Adipocyte (in vitro differentiated cells): ENCODE results near the gene PRCD.
"Not testable (repeated sequence)": the region's sequence is repeated elsewhere in the genome, so short reads cannot be mapped to it uniquely, and the experiment has no call there.

Experiments
- DNase-seq: peaks from one replicate; pipeline ENCODE4 v3.0.0-alpha.2; 2015; ENCODE audit warnings: low read depth
- H3K27me3 ChIP-seq: replicated peaks from 2 replicates; pipeline ENCODE4 v1.7.0; 2013; ENCODE audit warnings: mild to moderate bottlenecking, low read length, moderate library complexity; ENCODE audit not compliant: control insufficient read depth, insufficient read depth
- H3K36me3 ChIP-seq: 2 replicates; pipeline ENCODE4 v1.7.0; 2013; ENCODE audit warnings: low read length, mild to moderate bottlenecking, moderate library complexity; ENCODE audit not compliant: control insufficient read depth, insufficient read depth, severe bottlenecking
- H3K4me1 ChIP-seq: 2 replicates; pipeline ENCODE4 v1.7.0; 2013; ENCODE audit warnings: mild to moderate bottlenecking, low read length, moderate library complexity; ENCODE audit not compliant: control insufficient read depth, insufficient read depth
- H3K4me3 ChIP-seq: 2 replicates; pipeline ENCODE4 v1.7.0; 2013; ENCODE audit warnings: mild to moderate bottlenecking, low read length, moderate library complexity
- H3K9ac ChIP-seq: 2 replicates; pipeline ENCODE4 v1.7.0; 2013; ENCODE audit warnings: mild to moderate bottlenecking, low read length, moderate library complexity
- H3K9me3 ChIP-seq: 2 replicates; pipeline ENCODE4 v1.7.0; 2013; ENCODE audit warnings: mild to moderate bottlenecking, low read length, moderate library complexity; ENCODE audit not compliant: control insufficient read depth

PRCD gene

DNA sequence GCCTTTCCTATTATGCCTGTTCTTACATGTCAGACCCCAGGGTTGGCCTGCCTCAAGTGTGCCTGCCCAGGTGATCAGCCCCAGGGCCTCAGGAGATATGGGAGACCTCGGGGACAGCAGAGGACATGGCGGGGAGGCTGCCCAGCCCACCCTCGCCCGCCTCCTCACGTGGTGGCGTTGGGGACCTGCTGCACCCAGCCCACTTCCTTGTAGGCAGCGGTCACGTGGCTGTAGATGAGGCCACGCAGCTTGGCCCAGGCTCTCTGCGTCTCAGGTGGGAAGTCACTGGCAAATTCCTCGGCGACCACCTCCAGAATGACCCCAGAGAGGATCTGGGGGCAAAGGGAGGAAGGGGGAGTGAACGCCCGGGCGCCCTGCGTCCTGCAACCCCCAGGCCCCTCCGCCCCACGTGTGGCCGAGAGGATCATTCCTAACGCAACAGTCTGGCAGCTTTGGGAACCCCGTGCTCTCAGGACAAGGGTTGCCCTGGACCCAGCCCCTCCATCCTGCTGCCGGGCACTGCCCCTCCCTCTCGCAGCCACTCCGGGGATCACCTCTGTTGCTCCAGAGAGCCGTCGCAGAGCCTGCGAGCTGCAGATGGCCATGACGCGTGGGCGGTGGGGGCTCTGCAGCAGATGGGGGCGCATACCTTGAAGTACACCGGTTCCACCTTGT is 8.9 kb upstream of the PRCD start:
- Histone ChIP-seq H3K9ac (peak overlapping the region; percentile 85), H3K27me3 (no peaks in the 10 kb centered on the region), H3K4me3 (peak overlapping the region; percentile 57), H3K4me1 (peaks cover 66% of the 10 kb centered on the region), H3K9me3 (no peaks in the 10 kb centered on the region), H3K36me3 (no peaks in the 10 kb centered on the region)
- DNase-seq, result no peak

DNA sequence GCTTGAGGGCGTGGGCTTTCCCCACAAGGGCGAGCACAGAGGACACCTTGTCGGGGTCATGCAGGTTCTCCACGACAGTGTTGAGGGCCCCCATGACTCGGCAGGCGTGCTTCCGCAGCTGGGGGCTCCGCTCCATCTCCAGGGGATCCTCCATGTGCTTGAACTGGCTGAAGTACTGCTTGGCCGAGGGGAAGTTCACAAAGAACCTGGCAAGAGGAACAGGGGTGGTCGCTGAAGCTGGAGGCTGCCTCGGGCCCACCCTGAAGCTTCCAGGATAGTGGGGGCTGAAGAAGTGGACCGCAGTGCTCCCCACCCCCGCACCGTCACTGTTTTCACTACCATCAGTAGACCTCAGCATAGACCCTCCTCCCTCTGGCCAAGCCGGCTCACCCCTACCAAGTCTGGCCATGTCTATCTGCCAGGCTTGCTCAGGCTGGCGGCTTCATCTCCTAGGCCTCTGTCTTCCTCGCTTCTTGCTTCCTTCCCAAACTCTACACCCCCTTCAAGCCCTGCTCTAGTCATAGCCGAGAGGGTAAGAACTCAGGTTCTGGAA is 8.3 kb upstream of the PRCD start:
- Histone ChIP-seq H3K36me3 (no peaks in the 10 kb centered on the region), H3K4me3 (no peak overlapping the region), H3K27me3 (no peaks in the 10 kb centered on the region), H3K9me3 (no peaks in the 10 kb centered on the region), H3K4me1 (peaks cover 72% of the 10 kb centered on the region), H3K9ac (peak overlapping the region; percentile 85)
- no peak for DNase-seq

DNA sequence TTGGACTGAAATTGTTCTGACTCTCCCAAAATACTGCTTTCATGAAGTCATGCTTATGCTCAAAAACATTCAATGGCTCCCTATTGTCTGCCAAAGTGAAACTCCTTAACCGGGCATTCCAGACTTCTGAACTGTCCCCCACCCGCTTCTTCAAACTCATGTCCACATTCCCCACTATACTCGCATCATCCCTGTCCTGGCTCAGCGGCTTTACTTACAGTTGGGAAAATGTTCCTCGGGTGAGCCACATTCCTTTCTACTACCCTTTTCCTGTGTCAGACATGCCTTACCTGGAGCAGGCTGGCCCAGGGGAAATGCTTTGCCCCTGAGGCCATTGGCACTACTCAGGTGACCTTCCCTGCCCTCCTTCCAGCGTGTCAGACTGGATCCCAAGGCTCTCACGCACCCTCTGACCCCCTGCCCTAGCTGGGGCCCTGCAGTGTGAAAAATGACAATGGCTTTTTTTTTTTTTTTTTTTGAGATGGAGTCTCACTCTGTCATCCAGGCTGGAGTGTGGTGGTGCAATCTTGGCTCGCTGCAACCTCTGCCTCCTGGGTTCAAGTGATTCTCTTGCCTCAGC is 7.7 kb upstream of the PRCD start:
- no peak overlapping the region for H3K4me3 ChIP-seq
- no peaks in the 10 kb centered on the region for H3K9me3 ChIP-seq
- H3K27me3 ChIP-seq, result no peaks in the 10 kb centered on the region
- DNase-seq, result no peak
- H3K36me3 ChIP-seq, result no peaks in the 10 kb centered on the region
- H3K9ac ChIP-seq, result peak overlapping the region; percentile 85
- H3K4me1 ChIP-seq, result peaks cover 76% of the 10 kb centered on the region

DNA sequence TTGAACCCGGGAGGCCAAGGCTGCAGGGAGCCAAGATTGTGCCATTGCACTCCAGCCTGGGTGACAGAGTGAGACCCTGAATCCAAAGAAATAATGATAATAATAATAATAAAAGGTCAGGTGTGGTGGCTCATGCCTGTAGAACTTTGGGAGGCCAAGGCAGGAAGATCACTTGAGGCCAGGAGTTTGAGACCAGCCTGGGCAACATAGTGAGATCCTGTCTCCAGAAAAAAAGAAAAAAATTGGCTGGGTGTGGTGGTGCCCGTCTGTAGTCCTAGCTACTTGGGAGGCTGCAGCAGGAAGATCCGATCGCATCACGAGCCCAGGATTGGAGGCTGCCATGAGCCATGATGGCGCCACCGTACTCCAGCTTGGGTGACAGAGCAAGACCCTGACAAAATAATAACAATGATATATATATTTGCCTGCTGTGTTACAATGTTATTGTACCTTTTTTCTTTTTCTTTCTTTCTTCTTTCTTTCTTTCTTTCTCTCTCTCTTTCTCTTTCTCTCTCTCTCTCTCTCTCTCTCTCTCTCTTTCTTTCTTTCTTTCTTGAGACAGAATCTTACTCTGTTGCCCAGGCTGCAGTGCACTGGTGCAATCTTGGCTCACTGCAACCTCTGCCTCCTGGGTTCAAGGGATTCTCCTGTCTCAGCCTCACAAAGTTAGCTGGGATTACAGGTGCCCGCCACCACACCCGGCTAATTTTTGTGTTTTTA is 6.0 kb upstream of the PRCD start:
- H3K36me3 ChIP-seq, H3K4me3 ChIP-seq, DNase-seq, H3K9me3 ChIP-seq, H3K9ac ChIP-seq, H3K27me3 ChIP-seq: not testable (repeated sequence)
- H3K4me1 ChIP-seq, result peaks cover 65% of the 10 kb centered on the region

DNA sequence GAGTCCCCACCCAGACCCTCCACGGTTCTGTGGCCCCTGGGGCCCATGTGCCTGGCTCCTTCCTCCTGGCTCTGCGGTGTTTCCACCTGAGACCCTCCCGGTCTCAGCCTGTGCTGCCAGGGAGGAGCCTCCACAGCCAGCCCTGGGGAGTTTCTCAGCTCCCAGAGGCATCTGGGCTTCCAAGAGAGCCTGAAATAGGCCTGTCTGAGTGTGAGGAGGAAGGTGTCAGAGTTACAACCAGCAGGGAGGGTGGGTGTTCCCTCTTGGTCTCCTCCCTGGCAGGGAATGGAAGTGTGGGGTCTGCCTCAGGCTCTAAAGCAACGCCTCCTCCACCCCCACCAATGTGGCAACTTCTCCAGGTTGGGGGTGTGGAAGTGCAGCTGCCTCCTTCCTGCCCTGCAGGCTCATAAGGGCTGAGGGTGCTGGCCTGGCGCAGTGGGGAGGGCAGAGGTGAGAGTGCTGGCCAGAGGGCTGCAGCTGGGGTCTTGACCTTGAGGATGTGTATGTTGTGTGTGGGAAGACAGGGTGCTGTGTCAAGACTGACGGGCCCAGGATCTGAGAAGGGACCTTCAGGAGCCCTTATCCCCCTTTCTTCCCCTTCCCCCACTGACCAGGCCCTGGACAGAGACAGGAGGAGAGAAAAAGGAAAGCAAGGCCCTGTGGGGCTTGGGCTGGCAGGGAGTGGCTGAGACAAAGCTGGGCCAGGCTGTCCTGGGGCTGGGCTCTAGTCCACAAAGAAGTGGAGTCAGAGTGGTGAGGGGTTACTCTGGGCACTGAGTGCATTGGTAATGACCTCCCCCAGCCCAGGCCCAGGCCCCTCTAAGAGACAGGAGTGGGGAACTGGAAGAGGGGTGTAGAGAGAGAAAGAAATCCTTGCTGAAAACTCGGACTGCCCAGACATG is 4.8 kb upstream of the PRCD start:
- no peak for DNase-seq
- Histone ChIP-seq H3K27me3 (no peaks in the 10 kb centered on the region), H3K9ac (peak overlapping the region; percentile 84), H3K9me3 (no peaks in the 10 kb centered on the region), H3K4me1 (peaks cover 61% of the 10 kb centered on the region), H3K4me3 (peak overlapping the region; percentile 79), H3K36me3 (no peaks in the 10 kb centered on the region)

DNA sequence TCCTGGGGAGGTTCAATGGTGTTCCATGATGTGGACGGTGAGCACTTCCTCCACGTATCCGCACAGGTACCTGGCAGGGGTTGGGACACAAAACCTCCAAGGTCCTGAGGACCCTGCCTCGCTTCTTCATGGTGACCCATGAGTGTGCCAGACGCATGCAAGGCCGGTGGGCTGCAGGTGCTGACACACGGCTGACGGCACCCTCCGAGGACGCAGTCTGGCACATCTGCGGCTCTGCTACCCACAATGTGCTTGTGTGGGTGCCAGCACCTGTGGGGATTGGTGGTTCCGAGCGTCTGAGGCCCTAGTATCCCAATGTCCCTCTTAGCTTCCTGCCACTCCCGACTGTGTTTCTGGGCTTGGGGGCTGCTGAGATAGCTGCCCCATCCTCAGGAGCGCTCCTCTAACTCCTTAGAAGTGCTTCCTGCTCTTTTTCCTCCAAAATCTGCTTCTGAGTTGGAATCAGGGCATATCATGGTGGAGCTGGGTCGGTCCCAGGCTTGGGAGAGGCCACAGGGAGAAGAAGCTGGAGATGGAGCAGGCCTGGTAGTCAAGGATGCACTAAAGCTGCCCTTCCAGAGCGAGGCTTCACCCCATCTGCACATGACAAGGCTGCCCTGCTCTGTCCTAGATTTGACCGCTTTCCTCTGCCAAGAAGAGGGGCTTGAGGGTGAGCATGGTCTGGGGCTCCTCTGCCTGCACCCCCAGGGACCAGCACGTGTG is 3.9 kb upstream of the PRCD start:
- Histone ChIP-seq H3K4me3 (peak overlapping the region; percentile 79), H3K36me3 (no peaks in the 10 kb centered on the region), H3K9ac (peak overlapping the region; percentile 84), H3K27me3 (no peaks in the 10 kb centered on the region), H3K4me1 (peaks cover 57% of the 10 kb centered on the region), H3K9me3 (no peaks in the 10 kb centered on the region)
- DNase-seq, result no peak

- Histone ChIP-seq H3K27me3 (no peaks in the 10 kb centered on the region), H3K4me3 (peak overlapping the region; percentile 79)
Measured at GRCh38 chr17:76536511-76537287, 3.1 kb upstream of the PRCD start.

GRCh38 chr17:76537288-76537577 is 2.6 kb upstream of the PRCD start:
- Histone ChIP-seq H3K4me1 (peaks cover 50% of the 10 kb centered on the region), H3K36me3 (no peaks in the 10 kb centered on the region), H3K9me3 (no peaks in the 10 kb centered on the region), H3K4me3 (peak overlapping the region; percentile 79), H3K9ac (peak overlapping the region; percentile 84), H3K27me3 (no peaks in the 10 kb centered on the region)
- no peak for DNase-seq

More at GRCh38 chr17:76536511-76537287, 3.1 kb upstream of the PRCD start:
- Histone ChIP-seq H3K36me3 (no peaks in the 10 kb centered on the region), H3K9ac (peak overlapping the region; percentile 84), H3K9me3 (no peaks in the 10 kb centered on the region), H3K4me1 (peaks cover 55% of the 10 kb centered on the region)
- DNase-seq, result no peak

DNA sequence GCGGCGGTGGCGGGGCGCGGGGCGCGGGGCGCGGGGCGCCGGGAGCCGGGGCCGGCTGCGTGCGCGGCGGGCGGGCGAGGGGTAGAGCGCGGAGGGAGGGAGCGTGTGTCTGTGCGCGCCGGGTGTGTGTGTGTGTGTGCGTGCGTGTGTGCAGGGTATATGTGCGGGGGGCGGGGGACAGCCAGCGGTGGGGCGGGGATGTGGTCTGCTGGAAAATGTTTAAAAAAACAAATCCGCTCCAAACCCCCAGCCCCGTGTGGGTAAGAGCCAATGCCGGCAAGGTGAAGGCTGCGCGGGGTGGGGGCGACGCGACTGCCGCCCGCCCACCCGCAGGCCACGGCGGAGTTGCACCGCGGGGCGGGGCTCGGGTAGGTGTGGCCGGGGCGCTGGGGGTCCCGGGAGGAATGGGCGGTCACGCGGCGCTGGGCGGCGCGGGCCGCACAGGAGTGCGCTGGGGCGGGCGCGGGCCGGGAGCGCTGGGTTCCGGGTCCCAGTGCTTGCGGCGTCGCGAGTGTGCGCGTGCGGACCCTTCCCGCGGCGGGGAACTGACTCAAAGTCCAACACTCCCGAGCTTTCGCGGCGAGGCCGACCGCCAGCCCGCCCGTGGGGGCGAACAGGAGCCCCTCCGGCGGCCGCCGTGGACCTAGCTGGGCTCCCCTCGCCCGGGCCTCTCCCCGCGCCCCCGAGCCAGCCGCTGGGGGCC is 2.1 kb upstream of the PRCD start, which contains the start of gene CYGB:
Gene CYGB (minus strand): TSS at position 132 of the 703 bp plus-strand sequence. CDS start 167 bp downstream, outside the sequence.
- peaks cover 49% of the 10 kb centered on the region for H3K4me1 ChIP-seq
- H3K36me3 ChIP-seq, result no peaks in the 10 kb centered on the region
- DNase-seq, result peak; percentile 65
- H3K4me3 ChIP-seq, result peak within 1 kb of the TSS; percentile 79
- H3K9me3 ChIP-seq, result no peaks in the 10 kb centered on the region
- peak within 1 kb of the TSS; percentile 84 for H3K9ac ChIP-seq
- H3K27me3 ChIP-seq, result no peaks in the 10 kb centered on the region
